GM21381 (cell line): Measurements from ENCODE around the gene OR9Q1.

Experiments used
- ATAC-seq: cut with Tn5 transposase; IDR thresholded peaks from one replicate; pipeline ENCODE4 v1.9.1; 2021; ENCODE audit warnings: mild to moderate bottlenecking, moderate library complexity; ENCODE audit not compliant: unreplicated experiment

Gene OR9Q1

DNA sequence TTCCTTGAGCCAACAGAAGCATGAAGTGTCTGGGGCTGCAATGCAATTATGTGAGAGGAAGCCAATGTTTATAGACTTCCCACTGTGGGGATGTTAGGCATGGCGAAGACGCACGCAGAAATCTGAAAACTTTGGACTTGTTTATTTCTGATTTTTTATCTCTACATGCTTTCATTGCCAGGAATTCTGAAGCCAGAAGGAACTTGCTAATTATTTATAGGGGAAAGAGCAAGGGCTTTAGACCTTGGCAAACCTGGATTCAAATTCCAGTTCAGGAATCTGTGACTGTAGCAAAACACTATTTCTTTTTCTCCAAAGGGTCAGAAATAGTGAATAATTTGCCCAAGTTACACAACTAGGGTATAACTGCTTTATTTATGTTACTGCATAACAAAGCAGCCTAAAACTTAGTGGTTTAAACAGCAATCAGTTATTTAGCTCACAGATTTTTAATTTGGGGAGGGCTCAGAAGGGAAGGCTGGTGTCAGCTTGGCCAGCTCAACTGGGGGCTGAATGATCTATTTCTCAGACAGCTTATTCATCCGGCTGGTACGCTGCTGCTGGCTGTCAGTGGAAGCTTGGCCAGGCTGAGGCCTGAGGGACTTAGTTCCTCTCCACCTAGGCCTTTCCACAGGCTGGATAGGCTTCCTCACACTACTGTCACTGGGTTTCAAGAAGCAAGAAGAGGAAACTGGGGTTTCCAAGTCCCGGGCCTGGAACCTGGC lies 5.2 kb downstream of the OR9Q1 start:
- no peak for ATAC-seq

DNA sequence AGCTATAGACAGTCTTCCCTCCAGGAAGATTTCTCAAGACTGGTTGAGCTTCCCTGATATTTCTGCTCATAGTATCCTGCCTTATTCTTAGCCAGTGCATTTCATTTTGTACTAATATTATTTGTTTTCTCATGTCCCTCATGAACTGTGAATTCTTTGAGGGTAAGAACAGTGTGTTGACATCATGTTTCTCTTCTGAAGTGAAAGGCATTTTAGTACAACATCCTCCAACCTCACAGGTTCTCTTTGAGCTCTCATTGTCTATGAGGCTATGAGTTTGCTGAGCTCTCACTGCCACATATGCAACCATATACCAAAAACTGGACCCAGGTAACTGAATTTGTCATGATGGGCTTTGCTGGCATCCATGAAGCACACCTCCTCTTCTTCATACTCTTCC lies 7.0 kb downstream of the OR9Q1 start, which contains the start of gene OR6Q1:
Gene OR6Q1 (plus strand): TSS at position 301 of the 400 bp plus-strand sequence. CDS start 0 bp downstream, at position 301.
- ATAC-seq, result no peak

DNA sequence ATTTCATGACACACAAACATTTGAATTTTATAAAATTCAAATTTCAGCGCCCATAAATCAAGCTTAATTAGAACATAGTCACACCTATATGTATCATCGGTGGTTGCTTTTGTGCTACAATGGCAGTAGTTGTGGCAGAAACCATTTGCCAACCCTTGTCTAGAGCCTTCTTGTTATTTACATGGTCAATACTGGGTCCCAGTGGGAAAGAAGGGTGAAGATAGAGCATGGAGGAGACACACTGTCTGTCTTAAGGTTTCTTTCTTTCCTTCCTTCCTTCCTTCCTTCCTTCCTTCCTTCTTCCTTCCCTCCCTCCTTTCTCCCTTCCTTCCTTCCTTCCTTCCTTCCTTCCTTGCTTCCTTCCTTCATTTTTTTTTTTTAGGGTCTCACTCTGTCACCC lies 10.8 kb downstream of the OR9Q1 start:
- ATAC-seq, result no peak

DNA sequence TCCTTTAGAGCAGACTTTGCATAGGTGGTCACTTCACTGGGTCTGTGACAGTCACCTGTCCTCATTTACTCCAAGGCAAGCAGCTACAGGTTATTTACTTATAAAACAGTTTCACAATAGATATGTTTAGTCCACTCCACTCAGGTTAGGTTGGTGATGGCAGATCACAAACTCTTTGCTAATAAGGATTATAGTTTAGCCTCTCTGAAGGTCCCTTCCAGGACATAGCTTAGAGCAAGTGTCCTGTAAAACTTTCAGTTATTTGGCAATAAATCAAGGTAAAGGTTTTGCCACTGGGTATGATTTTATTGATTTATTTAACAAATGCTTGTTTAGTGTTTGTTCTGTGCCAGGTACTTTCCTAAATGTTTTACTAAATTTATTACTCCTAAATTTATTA lies 15.9 kb downstream of the OR9Q1 start:
- ATAC-seq, result no peak

DNA sequence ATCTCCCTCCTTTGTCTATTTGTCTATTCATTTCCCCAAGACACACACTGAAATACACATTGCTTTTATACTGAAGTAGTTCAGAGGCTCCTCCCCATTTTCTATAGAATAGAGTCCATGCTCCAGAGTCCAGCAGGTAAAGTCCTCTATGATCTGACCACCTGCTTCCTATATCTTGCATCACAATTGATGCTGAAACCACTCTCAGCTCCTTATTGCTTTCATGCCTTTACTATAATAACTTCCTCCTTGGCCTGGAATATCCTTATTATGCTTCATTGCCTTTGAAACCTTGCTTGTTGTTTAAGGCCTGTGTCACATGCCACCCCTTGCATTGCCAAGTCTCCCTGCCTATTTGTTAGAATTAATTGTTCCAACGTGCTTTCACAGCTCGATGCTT lies 19.7 kb downstream of the OR9Q1 start:
- no peak for ATAC-seq

DNA sequence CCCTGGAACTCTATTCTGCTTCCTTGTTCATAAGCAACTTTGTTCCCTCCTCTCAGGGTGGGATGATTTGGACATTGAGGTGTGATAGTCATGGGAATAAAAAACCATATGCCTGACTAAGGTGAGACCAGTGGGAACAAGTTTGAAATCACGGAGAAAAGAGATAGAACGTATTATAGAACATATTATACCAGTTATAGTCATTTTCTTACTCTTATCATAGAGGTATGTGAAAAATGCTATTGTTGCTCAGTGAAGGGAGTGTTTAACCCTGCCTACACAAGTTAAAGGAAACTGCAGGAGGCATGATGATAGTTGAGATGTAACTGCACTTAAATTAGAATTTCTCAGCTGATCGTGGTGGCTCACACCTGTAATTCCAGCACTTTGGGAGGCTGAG lies 22.6 kb downstream of the OR9Q1 start:
- ATAC-seq, result no peak

DNA sequence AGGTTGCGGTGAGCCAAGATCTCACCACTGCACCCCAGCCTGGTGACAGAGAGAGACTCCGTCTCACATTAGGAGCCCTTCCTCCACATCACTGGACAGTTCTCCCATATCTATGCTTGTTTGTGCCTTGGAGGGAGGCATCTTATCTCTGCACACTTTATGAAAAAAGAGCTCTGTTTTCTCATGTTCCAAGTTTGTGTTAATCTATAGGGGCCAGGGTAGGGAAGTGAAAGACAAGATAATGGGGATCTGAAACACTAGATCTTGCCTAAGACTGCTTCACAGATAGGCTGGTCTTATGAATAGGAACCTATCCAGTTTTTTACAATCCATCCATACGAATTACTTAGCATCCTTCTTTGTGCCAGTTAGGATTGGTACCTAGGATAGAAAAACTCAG lies 24.1 kb downstream of the OR9Q1 start:
- ATAC-seq, result no peak

DNA sequence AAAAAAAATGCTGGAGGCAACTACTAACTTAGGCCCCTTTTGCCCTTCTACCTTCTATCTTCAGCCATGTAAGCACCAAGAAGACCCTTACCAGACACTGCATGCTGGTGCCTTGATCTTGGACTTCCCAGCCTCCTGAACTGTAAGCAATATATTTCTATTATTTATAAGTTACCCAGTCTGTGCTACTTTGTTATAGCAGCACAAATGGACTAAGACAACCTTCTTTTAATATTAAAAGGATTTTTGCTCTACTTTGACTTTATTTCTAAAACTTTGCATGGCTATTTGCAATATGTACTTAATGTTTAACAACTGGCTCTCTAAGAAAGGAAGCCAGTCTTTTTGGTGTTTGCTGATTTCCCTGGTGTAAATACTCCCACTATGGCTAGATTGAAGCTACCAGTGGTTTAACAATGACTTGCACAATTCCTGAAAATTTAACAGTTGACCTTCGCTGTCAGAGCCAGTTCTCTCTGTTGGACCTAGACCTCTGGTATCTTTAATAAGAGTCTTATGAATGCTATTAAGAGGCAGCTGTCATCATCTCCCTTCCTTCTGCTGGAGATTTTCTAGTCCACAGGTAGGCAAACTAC lies 32.2 kb downstream of the OR9Q1 start:
- no peak for ATAC-seq

DNA sequence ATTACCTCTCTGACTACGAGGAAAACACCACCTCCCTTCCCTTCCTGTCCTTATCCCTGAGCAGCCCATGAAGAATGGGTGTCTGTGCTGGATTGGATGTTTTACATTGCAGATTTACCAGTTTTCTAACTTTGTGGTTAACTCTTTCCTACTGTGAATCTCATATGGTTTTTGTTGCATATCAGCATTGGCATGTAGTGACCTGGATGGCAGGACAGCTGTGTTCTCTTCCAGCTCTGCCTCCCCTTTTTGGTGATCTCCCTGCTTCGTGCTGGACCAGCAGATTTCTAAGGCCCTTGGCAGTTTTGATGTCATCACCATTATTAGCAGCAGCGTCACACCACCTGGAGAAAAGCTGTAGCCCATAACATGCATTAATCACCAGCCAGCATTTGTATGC lies 33.8 kb downstream of the OR9Q1 start:
- ATAC-seq, result no peak

DNA sequence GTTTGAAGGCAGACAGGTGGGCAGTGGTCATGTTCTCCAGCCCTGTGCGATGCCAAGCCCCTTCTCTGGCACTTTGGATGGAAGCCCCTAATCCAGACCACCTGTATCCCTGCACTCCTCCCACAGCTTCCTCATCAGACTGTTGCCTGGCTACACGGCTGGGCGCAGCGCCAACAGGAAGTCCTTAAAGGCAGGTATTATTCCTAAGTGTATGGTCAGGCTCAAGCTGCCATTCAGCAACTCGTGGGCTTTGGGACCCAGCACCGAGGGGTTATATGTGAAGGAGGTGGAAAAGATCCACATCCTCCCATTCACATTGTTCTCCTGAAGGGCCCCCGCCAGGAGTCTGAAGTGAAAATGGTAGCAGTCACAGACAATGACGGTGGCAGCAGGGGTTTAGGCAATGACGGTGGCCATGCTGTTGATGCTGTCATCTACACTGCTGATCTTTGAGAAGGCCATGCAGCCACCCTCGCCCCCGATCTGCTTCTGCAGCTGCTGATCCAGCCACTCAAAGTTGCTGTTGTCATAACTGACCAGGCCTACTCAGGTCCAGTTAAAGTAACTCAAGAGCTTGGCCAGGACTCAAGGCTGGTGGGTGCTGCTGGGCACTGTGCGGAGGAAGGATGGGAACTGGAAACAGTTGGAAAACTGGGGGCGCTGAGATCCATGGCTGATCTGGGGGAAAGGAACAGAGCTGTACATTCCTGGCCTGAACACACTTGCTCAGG lies 34.8 kb downstream of the OR9Q1 start:
- no peak for ATAC-seq

DNA sequence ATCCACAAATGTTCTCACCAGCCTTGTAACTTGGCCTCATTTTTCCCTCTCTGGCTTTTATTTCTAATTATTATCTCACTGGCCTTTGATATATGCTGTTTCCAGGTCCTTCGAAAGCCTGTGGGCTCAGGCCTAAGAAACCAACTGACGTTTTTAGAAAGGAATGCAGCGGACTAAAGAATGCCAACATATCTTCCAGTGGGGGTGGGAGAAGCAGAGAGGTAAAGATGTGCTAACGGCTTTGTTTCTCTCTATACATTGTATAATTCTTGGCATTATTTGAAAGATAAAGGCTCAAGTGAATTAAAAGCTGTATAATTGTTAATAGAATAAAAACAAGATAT lies 35.3 kb downstream of the OR9Q1 start:
- no peak for ATAC-seq

DNA sequence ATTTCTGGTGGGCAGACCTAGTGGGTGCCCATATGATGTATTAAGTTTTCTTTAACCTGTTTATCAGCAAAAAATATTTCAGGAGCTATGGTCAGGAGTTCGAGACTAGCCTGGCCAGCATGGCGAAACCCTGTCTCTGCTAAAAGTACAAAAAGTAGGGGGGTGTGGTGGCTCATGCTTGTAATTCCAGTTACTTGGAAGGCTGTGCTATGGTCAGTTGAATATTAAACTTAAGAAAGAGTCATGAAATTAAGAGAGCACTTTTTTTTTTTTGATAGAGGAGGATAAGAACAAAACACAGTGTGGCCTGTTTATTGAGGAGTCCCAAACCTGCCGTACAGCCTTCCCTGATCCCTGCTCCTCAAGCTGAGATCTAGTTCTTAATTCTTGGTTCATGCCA lies 36.9 kb downstream of the OR9Q1 start:
- no peak for ATAC-seq

DNA sequence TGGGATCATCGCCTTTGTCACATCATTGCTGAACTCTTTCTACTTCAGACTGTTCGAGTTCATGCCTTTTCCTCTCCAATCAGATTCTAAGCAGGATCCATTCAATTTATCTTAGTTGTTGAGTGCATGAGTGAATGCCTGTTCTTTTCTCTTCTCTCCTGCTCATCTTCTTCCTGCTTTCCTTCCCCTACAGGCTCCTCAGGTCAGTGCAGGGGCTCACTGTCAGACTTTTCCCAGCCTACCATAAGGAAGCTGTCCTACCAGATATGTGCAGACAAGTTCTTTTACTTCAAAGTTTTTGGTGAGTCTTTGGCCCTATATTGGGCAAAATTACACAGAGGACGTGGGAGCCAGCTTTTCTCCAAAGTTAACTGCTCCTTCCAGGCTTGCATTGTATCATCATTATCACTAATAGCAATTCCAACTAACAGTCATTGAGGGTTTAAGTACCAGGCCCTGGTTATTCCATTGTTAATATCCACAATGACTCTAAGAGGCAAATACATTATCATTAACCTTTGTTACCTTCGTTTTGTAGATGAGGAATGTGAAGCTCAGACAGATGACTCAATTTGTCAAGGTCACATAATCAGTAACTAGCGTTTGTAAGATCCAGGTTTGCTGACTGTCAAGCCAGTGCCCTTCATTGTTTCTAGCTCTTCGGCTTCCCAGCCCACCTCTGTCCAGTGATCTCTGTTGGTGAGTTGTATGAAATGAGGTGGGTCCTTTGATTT lies 37.4 kb downstream of the OR9Q1 start:
- no peak for ATAC-seq

DNA sequence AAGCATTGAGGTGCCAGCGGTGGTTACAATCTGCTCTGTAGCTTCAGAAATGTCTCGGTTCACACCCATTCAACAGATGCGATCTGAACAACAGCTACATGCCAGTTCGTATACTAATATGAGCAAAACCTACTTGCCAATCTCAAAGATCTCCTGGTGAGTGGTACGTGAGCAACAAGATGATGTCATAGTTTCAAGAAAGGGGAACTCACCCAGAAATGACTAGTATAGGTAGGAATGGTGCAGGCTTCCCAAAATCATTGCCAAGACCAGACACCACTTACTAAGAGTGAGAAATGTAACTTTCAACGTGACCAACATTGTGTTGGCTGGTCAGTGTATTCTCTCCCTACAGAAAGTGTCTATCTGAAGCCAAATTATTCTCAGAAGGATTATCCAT lies 38.1 kb downstream of the OR9Q1 start:
- ATAC-seq, result no peak

DNA sequence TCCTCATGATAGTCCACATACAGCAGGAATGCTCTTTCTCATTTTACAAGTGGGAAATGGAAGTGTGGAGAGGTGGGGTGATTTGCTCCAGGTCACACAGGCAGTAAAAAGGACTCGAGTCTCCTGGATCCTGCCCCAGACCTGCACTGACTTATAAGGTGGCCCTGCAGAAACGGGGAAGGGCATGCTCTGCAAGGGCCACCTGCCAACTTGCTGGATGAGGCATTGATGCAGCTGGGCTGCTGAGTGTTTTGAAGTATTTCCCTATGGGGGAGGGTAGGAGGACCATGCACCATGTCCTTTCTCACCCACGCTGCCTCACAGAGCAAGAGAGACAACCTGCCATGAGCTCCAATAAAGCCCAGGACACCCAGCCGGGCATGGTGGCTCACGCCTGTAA lies 44.0 kb downstream of the OR9Q1 start:
- ATAC-seq, result no peak

DNA sequence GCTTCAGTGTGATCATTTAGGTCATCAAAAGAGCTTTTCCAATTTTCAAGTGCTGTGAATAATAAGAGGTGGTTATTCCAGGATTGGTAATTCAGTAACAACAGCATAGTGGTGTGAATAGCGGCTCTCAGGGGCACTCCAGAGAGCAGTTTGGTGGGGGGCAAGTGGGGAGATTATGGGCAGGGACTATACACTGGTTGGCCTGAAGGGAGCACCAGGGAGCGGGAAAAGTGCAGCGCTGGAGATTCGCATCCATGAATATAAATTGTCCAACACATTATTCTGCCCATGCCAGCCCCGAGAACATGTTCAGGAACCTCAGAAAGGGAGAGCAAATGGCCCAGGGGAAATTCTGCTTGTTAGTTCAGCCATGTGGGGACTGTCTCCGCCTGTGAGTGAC lies 45.0 kb downstream of the OR9Q1 start:
- ATAC-seq, result no peak

DNA sequence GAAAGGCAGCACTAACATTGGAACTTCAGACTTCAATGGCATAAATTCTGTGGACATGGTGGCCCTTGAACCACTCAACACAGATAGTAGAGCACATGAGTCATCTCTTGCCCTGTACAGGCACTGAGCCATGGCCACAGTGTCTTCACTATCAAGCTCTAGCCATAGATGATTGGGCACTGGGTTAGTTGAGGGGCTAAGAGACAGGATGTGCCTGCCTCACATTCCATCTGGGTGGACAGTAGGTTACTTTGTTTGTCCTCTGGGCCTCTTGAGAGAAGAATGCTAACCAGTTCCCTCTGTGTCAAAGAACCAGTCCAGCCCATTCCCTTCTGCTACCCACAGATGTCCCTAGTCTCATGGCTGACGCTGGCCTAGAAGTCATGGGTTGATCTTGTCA lies 46.9 kb downstream of the OR9Q1 start:
- ATAC-seq, result no peak

DNA sequence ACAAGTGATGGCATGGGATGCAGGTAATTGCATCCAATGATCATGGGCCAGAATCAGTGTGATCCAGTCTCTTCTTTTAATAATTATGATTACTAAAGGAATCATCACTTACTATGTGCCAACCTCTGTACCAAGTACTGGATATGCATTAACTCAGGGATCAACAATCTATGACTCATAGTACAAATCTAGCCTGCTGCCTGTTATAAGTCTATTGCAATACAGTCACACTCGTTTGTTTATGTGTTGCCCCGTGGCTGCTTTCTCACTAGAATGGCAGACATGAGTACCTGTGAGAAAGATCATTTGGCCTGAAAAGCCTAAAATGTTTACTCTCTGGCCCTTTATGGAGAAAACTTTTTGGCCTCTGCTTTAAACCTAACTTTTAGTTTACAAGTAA lies 52.1 kb downstream of the OR9Q1 start:
- no peak for ATAC-seq

DNA sequence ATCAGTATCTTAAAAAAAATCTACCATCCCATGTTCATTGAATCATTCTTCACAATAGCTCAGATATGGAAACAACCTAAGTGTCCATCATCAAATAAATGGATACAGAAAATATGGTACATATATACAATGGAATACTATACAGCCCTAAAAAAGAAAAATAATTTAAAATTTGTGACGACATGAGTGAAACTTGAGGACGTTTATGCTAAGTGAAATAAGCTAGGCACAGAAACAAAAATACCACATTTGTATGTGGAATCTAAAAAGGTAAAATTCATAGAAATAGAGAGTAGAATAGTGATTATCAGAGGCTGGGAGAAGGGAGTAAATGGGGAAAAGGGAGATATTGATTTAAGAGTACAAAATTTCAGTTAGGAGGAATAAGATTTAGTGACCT lies 62.8 kb downstream of the OR9Q1 start:
- no peak for ATAC-seq

DNA sequence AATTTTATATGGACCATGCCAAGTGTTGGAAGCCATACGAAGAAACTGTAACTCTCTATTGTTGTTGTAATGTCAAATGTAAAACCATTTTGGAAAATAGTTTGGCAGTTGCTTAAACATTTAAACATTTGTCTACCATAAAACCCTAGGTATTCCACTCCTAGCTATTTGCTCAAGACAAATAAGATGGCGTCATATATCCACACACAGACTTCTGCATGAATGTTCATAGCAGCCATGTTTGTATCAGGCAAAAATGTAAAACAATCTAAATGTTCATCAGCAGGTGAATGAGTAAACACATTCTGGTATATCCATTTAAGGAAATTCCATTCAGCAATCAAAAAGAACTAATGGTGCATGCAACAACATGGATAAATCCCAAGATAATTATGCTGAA lies 73.8 kb downstream of the OR9Q1 start:
- no peak for ATAC-seq

DNA sequence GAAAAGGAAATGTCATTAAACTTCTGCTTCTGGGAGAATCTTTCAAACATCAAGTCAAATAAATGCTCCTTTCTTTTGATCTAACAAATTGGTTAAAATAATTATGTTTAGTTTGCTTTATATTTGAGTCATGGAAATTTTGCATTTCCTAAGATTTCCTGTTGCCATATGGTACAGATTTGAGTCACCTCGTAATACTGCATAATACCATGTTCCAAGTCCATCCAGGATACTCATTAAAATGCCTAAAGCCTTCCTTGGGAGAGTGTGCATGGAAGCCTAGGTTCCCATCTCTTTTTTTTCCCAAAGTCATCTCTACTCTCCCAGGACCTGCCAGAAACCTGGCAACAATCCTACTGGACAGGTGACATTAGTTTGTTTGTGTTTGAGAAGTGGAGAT lies 97.4 kb downstream of the OR9Q1 start:
- no peak for ATAC-seq

DNA sequence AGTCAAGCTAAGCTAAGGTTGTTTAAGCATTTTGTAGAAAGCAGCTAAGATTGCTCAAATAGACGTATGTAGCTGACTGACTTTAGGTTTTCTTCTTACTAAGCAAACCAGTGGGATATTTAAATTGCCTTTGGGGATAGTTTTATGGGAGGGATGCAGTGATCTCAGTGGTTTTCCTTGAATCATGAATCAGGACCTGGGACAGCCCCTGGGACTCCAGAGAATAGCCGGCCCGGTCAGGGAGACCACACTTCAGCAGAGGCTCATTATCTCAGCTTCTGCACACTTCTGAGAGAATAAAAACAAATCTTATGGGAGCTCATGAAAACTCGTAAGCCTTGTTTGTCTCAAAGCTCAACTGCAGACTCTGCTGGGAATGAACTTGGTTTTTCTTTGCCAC lies 101.8 kb downstream of the OR9Q1 start, which contains the start of gene OR9I1:
Gene OR9I1 (minus strand): TSS at position 62 of the 400 bp plus-strand sequence. CDS start 6,086 bp downstream, outside the sequence.
- no peak for ATAC-seq
